SHP77 (cell line): ENCODE measurements around the gene MSMP.

Experiments used
- DNase-seq, 2 experiments: peaks; one replicate each; lab custom pipeline; 2025; lab: John Stamatoyannopoulos, UW

The MSMP gene, protein sequence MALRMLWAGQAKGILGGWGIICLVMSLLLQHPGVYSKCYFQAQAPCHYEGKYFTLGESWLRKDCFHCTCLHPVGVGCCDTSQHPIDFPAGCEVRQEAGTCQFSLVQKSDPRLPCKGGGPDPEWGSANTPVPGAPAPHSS

DNA sequence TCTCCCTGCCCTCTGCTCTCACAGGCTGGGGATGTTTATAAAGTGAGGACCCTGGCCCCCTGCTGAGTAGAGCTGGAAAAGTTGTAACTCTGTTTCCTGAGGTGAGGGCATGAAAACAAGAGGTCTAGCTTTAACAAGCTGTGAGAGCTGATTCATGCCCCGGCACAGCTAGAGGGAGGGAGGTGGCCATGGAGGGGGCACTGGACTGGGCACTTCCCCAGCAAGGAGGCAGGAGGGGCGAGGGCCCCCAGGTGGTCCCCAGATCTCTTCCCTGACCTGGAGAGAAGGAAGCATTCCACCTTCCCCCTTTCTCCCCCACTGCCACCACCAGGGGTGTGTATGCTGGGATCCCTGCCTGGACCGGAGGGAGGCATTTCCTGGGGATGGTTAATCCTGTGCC is at the start of gene MSMP:
Gene MSMP, minus strand, starts transcription at position 13 of the 400 bp plus-strand sequence. CDS start 147 bp downstream, outside the sequence.
- no peak for DNase-seq

DNA sequence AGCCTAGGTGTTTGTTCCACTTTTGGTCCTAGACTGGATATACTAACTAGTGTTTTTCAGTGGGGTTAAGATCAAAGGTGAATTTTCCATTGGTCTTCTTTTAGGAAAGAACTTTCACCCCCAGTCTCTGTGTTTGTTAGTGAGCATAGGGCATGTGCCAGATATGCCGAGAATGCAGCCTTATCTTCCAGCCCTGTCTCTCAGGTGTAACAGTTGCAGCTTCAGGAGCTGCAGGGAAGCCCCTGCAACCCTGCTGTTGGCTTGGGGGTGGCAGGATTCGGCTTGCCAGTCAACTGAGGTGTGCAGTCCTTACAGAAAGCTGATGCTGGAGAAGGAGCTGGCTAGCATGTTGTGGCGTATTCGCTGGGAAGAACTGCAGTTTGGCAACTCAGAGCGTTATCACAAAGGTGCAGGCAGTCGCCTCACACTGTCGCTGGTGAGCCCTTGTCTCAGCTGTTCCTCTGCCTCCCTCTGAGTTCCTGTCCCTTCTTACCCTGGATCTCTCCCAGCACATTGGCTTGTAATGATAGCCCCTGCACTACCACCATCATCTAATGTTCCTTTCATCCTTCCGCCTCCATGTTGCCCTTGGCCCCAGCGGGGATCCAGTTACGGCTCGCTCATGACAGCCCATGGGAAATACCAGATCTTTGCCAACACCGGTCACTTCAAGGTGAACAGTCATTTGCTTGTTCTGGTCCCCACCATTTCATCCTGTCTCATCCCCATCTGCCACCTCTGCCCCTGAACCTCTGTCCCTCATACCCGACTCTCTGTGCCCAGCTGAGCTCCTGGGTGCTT is 47.5 kb upstream of the MSMP start:
- no peak for DNase-seq

DNA sequence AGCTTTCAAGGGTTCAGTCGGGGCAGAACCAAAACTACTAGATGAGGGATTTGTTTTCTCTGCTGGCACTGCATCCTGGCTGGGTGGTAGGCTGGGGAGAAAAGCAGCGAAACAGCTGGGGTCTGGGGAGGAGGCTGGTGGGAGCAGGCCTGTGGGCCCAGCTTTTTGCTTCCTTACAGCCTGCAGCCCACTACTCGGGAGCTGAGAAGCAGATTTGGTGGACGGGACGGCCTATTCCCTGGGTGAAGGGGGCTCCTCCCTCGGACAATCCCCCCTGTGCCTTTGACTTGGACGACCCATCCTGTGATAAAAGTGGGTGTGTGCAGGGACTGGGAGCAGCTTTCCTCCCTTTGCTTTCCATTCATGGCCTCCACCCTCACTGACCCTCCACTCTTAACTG is 46.5 kb upstream of the MSMP start:
- no peak for DNase-seq

DNA sequence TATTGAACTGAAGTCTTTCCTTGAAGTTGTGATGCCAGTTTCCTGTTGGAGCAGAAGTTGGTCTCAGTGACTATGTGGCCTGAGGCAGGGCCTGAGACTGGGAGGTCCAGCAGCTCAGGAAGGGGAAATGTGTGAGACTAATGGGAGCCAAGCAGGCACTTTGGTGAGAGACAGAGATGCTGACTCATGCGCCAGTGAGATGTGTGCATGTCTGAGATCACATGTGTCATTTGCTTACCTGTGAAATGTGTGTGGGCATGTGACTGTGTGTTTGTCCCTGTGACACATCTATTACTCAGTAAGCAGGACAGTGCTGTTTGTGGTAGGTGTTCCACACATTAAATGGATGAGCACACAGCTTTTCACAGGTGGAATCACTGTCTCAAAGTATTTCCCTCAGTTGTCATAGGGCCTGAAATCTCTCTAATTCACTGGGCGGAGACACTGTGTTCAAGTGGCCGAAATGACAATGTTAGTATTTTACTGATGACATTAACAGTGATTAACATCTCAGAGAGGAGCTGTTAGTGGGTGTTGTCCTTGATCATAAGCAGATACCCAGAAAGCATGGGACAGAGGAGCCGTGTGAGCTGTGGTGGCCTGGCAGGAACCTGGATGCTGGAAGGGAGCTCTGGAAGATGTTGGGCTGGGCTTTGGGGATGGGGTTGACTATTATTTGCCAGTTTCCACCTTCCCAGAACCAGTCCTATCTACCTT is 44.7 kb upstream of the MSMP start:
- DNase-seq = no peak

DNA sequence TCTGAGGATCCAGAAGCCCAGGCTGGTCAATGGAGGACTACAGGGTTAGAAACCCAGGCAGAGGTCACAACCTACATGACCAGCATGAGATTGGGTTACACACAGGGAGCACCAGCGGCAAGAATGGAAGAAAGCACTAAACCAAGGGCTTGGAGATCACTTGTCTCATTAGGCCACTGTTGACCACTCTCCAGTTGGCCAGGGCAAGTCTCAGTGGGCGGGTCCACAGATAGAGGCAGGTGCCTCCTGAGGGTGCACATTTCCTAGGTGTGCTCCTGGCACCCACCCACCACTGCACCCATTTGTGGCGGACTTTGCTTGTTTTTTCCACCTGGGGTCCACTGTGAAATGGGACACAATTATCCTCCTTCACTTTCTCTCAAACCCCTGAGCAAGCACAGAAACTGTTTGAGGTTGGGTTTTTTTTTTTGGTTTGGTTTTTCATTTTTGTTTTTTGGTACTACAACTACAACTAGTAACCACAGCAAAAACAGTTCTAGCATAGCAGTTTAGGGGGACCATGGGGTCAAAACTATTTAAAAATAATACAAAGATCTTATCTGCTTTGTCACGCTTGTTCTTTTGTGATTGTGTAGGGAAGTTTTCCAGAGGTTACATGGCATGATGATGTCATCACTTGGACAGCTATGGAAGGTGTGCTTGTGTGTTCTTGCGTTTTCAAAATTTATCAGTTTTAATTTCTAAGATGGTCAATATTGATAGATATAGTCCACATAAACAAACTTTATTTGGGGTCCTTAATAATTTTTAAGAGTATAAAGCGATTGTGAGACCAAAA is 43.4 kb upstream of the MSMP start:
- DNase-seq = no peak

DNA sequence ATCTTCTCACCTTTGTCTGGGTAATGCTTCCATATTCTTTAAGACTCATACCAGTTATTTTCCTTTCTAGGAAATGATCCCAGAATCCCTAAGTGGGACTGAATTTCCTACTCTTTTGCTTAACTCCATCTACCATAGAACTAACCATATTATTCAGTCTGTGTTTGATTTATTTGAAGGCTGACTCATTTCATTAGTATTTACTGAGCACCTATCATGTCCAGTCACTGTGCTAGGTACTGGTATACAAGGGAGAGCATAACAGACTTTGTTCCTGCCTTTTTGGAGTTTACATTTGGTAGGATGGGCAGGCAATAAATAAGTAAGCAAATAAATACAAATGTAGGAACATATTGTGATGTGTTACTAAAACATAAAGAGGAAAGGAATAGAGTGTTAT is 41.6 kb upstream of the MSMP start:
- DNase-seq = no peak

DNA sequence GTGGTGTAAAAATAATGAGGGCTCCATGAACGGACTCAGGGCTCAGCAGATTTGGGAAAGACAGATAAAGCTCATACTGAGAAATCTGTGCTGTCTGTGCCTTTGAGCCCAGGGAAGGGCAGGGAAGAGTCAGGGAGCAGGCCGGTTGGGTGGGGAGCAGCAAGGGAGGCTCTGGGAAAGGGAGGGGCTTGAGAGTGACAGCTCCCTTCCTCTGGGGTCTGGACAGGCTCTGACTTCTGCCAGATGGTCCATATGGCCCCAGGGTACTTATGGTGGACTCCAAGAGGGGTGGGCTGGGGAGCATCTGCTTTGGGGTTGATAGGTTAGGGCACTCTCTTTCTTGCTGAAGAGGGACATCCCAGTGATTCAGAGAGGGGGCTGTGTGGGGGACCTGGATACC is 39.4 kb upstream of the MSMP start:
- DNase-seq = no peak

DNA sequence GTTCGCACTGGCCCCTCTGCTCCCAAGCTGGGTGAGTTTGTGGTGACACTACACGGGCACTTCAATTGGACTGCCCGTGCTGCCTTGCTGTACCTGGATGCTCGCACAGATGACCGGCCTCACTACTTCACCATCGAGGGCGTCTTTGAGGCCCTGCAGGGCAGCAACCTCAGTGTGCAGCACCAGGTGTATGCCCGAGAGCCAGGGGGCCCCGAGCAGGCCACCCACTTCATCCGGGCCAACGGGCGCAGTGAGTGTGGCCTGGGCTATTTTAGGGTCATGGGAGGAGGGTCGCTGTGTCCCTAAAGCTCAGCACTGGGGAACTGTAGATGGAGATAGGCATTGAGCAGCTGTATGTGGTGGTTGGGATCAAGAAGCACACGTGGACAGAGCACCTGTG is 38.8 kb upstream of the MSMP start:
- DNase-seq = no peak

DNA sequence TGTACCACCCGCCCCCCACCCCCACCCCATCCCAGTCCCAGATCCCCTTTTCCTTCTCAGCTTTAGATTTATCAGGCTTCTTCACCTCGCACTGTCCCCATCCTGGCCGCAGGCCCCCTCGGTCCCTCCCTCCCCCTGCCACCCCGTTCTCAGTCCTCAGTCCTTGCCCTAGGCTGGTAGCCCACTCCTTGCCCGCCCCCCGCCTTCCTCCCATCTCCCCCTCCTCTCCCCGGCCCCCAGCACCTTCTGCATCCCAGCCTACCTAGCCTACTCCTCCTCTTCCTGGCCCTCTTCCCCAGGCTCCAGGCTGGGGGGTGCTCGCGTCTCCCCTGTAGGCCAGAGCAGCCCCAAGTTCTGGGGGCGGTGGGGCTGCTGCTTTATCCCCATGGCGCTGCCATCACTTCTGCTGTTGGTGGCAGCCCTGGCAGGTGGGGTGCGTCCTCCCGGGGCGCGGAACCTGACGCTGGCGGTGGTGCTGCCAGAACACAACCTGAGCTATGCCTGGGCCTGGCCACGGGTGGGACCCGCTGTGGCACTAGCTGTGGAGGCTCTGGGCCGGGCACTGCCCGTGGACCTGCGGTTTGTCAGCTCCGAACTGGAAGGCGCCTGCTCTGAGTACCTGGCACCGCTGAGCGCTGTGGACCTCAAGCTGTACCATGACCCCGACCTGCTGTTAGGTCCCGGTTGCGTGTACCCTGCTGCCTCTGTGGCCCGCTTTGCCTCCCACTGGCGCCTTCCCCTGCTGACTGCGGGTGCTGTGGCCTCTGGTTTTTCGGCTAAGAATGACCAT is 38.1 kb upstream of the MSMP start:
- no peak for DNase-seq

DNA sequence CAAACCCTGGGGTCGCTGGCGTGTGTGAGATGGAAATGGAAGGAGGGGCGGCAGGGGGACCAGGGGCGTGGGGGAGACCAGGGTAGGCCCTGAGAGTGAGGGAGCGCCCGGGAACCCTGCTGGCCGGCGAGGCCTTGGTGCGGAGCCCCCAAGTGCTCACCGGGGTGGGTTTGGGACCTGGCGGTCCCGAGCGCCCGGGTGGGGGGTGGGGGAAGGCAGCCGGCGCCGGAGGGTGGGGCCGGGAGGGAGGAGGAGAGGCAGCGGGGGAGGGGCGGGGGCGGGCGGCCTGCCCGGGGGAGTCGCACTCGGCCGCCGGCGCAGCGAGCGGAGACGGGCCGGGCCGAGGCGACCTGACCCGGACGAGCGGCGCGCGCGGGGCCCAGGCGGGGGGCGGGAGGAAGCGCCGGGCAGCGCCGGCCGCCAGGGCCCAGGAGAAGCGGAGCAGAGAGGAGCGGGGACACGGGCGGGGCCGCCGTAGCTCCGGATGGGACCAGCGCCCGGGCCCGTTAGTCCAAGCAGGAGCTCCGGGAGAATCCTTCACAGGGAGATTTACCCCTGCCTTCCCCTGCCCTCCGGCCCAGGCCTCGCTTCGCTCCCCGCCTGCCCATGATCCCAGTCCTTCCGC is 37.3 kb upstream of the MSMP start, which contains the start of gene NPR2:
Gene NPR2, plus strand, starts transcription at position 295 of the 625 bp plus-strand sequence. CDS start 818 bp downstream, outside the sequence.
- DNase-seq = no peak

DNA sequence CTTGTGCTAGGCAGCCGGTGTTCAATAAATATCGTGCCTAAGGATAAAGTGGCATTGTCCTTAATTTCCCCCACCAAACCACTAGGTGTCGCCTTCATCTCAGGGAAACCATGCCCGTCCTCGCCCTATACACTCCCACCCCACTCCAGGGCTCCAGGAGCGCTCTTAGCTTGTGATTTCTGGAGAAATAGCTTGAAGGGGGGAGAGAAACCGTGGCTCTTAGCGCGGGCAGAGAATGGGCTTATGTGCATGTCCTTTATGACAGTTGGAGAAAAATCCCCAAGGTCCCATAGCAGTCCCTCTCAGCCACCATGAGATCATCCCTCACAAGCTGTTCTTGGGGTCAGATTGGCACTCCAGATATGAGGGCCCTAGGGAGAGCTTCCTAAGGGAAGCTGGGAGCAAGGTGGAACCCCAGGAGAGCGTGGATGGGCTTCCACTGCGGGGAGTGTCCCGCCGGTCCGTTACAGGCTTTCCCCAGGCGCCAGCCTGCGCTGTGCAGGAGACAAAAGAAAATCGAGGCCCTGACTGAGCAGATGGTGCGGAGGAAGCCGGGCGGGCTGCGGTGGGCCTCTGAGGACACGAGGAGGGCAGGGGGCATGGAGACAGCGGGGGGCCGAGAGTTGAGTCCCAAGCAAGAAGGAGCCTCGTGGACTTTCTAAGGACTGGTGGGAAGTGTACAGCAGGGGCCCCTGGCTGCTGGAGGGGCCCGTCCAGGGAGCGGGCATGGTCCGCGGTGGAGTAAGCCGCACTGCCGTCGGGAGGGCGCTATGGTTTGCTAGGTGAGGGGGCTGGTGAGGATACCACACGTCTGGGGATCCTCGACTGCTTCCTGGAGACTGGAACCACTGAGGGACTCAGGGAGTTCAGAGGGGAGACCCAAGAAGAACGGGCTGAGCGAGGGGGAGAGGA is 36.6 kb upstream of the MSMP start:
- peak; percentile 22 to 38 for DNase-seq

DNA sequence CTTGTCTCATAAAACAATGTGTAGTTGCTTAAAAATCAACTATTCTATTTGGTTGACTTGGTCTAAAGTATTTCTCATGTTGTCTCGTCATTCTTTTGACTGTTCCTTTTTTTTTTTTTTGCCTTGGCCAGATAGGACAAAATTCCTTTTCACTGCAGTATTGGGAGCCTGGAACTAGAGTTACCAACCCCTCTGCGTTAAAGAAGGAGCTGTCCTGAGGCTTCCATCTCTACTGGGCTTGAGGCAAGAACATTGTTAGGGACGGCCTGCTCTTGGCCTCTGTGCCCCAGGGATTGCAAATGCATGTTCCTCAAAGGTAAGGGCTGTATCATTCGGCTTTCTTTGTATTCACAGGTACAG is 35.9 kb upstream of the MSMP start:
- DNase-seq = no peak

DNA sequence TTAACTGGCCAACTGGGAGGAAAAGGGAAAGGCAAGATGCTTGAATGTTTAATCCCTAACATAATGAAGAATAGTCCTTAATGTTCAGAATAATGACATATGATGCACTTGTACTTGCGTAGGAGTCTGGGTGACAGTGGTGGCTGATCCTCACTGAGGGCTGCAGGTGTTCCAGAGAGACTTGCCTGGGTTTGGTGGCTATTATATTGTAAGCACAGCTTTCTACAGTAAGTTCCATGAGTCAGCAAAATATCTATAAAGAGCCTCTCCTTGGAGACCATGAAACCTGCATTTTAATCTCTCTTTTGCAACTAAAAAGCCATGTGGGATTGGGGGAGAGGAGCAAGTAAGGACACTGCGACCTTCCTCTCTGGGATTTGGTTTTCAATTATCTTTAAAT is 35.5 kb upstream of the MSMP start:
- no peak for DNase-seq

DNA sequence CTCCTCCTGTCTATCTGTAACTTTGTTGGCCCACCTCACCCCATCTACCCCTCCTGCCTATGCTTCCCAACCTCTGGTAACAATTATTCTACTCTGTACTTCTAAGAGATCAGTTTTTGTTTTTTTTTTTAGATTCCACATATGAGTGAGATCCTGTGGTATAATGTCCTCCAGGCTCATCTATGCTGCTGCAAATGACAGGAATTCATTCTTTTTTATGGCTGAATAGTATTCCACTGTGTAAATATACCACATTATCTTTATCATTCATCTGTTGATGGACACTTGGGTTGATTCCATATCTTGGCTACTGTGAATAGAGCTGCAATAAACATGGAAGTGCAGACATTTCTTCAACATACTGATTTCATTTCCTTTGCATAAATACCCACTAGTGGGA is 29.3 kb upstream of the MSMP start:
- DNase-seq = no peak

DNA sequence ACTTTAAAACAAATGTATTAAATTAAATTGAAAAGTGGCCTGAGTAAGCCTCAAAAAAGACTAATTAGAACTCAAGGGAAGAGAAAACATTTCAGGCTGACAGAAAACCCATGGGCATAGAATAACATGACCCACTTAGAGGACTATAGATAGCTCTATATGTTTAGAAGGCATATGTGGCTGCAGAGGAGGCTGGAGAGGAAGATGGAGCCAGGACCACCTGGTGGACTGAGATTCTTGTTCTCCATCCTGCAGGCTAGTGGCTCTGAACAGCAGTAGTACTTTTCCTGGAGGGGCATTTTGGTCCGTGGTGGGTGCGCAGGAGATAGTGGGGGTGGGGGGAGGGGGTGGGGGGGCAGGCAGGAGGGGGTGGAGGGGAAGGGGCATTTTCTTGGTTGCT is 27.0 kb upstream of the MSMP start:
- DNase-seq = no peak

DNA sequence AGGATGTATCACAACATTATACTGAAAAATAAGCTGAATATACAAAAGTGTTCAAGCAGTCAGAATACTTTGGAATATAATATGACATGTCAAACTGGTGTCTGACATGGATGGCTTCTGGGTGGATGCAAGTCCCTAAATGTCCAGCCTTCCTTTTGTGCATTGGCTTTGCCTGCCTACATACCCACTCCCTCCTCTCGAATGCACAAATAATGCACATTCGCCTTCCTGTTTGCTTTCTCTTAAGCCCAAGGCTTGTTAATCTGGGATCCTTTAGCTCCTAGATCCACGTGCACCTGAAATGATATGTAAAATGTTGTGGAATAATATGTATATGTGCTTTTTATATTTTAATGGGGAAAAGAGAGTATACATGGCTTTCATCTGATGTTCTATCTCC is 24.4 kb upstream of the MSMP start:
- no peak for DNase-seq

DNA sequence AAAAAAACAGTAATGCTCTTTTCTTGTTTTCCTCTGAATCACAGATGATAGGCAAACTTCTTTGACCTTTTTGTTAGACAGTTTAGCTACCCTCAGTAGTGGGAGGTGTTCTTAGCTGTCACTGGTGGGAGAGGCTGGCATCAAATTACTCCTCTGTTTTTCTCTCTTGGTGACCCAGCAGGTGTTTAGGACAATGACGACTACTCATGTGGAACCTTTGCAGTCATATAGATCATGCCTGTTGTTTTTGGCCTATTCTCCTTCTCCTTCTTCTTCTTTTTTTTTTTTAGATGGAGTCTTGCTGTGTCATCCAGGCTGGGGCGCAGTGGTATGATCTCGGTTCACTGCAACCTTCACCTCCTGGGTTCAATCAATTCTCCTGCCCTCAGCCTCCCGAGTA is 21.9 kb upstream of the MSMP start:
- DNase-seq = peak; percentile 71 to 83

DNA sequence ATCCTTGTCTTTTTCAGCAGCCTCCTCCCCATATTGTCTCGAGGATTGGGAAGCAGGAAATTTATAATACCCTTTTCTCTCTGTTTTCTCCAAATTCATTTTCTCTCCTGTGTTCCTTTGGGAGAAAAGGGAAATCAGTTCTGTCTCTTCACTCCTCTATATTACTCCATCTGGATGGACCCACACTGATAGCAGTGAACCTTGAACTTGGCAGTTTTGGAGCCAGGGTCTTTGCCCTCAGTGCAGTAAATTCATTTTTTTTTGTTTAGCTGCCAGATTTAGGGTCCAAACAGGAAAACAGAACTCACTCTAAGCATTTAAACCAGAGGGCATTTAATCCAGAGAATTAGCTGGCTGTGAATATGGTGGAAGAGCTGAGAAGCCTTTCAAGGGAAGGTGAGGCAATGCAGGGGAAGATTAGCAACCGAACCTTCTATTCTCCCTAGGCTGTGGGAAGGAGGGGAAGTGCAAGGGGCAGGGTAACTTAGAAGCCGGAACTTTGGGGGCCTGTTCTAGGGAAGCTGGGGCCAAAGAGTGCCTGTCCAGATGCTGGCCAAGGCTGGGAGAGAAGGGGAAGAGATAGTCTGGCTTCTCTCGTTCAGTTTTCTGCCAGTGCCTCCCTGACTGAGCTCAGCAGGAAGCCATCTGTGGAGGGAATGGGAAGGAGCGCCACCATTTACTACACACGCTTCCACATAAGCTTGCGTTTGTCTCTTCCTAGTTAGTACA is 21.0 kb upstream of the MSMP start:
- DNase-seq = no peak

DNA sequence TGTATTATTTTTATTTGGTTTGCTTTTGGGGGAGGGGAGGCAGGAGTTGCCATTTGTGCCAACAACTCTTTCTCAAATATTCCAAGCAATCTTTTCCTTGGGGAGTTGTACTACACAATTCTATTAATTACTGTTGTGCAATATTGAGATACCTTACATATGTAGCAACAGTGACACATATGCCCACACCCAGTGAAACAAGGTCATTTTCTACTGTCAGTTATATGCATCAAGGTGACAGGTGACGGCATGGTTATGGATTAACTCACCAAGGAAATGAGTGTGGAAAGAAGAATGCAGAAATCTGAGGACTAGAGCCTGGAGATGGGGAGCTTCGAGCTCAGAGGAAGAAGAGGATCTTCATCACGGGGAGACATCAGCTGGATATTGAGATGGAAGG is 17.9 kb upstream of the MSMP start:
- DNase-seq = peak; percentile 18 to 33
